Fibroblast of the aortic adventitia (primary cell): ENCODE measurements around the gene PBX1. TPM values are rescaled to one million over a fixed set of nuclear protein-coding genes. Genes with fewer than 3 reads are reported as not detected.
A peak's percentile ranks its signal among the peaks of the same experiment; 100 is the strongest.

Experiments used
- DNase-seq: peaks from one replicate; pipeline ENCODE4 v3.0.0-alpha.2; 2010; ENCODE audit warnings: low read depth
- H3K4me3 ChIP-seq: 2 replicates; pipeline ENCODE4 v1.5.1; 2011; ENCODE audit warnings: low read depth, mild to moderate bottlenecking, control low read depth, low read length, moderate library complexity
- total RNA-seq: library from RNA; depleted of rRNA; stranded (reverse); fragments of >200 nt; gene quantifications from 2 replicates; pipeline ENCODE4 v1.2.3, GENCODE V29; 2012; ENCODE audit warnings: low replicate concordance
- TF ChIP-seq, protein P1 (sequence below): IDR thresholded peaks from 2 replicates; pipeline ENCODE4 v1.5.1; 2011; ENCODE audit warnings: mild to moderate bottlenecking, low read length, control low read depth, inconsistent platforms; ENCODE audit not compliant: insufficient read depth

The PBX1 gene
- total RNA-seq, 1 donor: 95.6 TPM

DNA sequence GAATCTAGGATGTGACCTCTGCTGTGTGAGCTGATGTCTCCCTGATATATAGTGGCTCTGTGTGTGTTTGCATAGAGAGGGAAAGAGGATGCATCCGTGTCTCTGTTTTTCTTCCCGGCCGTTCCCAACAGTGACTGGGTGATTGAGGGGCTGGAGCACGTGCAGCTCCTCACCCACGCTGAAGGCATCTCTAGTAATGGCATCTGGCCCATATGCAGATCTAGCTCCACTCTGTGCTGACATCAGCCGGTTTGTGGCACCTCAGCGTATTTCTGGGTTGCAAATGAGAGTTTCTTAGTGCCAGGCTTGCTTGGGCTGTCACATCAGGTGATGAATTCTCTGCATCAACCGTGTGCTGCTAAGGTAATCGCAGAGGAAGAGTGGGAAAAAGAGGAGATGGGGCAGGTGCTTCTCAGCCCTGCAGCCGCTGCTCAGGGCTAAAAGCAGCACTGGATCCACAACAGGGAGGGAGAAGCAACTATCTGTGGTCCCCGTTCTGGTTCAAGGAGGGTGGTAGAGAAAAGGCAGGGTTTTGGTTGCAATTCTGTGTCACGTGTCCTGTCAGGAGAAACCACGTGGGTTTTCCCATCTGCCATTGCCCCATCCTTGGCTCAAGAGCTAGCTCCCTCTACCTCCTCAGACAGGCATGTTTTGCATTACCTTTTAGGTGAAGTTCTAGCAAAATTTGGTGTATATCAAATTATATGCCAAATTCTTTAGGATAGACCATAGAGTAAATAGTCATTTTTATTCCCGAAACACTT lies 282.9 kb downstream of the PBX1 start:
- DNase-seq: no peak
- TF ChIP-seq, protein P1, sequence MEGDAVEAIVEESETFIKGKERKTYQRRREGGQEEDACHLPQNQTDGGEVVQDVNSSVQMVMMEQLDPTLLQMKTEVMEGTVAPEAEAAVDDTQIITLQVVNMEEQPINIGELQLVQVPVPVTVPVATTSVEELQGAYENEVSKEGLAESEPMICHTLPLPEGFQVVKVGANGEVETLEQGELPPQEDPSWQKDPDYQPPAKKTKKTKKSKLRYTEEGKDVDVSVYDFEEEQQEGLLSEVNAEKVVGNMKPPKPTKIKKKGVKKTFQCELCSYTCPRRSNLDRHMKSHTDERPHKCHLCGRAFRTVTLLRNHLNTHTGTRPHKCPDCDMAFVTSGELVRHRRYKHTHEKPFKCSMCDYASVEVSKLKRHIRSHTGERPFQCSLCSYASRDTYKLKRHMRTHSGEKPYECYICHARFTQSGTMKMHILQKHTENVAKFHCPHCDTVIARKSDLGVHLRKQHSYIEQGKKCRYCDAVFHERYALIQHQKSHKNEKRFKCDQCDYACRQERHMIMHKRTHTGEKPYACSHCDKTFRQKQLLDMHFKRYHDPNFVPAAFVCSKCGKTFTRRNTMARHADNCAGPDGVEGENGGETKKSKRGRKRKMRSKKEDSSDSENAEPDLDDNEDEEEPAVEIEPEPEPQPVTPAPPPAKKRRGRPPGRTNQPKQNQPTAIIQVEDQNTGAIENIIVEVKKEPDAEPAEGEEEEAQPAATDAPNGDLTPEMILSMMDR: no peak
- no peak overlapping the region for H3K4me3 ChIP-seq

DNA sequence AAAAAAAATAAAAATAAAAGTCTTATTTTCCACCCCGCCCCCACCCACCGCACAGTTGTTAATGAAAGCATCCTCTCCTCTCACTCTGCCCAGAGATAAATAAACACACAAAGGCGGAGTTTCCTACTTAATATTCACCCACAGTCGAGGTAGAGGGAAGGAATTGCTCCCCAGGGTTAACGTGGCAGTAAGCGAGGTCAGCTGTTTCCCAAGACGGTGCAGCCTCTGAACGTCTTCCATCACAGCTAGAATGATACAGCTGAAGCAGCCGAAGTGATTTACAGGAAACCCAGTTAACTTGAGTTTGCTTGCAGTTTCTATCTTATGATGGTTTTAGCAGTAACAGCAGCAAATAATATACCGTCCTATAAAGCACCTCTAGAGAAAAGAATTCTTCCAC lies 283.9 kb downstream of the PBX1 start:
- TF ChIP-seq, protein P1: no peak
- peak; percentile 10 for DNase-seq
- H3K4me3 ChIP-seq: no peak overlapping the region

DNA sequence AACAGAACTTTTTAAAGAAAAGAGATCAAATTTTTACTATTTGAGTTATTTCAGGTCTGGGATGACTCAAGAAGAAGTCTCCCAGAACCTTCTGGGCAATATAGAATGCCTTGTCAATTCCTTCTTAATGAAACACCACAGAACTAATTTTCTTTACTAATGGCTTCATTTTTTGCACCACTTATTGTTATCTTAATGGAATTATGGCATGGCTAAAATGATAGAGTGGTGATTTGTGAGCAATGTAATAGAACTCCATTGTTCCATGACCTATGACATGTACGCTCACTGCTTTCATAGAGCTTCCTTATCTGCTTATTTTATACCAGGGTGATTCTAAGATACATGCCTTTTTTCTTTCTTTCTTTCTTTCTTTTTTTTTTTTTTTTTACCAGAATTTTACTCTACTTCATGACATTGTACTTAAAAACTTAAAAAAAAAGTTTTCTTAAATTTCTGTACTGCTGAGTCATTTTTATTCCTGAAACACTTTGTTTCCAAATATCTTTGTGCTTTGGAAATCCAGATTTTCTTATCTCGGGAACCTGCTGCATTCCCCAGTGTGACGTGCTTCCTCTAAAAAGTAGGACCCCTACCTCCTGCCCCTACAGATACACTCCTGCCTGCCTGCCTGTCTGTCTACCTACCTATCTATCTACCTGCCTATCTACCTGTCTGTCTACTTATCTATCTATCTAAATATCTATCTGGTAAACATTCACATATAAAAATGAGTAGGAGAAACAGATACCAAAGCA lies 284.9 kb downstream of the PBX1 start:
- TF ChIP-seq, protein P1: no peak
- peak; percentile 71 for DNase-seq
- H3K4me3 ChIP-seq: no peak overlapping the region

DNA sequence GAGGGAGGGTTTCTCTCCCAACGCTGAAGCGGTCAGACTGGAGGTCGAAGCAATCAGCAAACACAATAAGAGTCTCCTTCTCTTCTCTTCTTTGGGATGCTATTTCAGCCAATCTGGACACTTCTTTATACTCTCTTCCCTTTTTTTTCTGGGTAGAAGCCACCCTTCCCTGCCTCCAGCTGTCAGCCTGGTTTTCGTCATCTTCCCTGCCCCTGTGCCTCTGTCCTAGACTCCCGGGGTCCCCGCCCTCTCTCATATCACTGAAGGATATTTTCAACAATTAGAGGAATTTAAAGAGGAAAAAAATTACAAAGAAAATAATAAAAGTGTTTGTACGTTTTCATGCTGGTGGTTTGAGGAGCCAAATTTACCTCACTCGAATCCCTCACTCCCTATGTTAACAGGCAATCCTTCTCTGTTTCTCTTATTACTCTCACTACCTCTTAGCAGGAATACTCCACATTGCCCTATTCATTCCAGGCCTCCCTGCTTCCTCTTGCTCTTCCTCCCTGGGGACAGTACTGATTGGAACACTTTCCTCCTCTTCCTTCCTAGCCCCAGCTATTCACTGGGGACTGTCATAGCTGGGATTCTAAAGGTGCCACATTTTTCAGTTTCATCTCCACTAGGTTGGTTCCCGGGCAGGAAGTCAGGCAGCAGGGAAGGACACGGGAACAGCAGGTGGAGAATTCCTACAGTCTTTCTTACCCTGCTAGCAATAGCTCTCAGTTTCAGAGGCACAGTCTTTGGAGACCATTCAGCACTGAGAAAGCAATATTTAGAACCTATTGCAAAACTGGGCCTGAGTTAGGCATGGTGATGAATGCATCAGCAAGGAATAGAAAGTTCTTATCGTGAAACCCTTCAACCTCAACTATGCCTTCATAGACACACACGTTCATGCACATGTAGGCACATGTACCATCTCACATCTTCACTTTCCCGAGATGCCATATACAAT lies 288.0 kb downstream of the PBX1 start:
- no peak overlapping the region for H3K4me3 ChIP-seq
- TF ChIP-seq, protein P1: no peak
- no peak for DNase-seq

DNA sequence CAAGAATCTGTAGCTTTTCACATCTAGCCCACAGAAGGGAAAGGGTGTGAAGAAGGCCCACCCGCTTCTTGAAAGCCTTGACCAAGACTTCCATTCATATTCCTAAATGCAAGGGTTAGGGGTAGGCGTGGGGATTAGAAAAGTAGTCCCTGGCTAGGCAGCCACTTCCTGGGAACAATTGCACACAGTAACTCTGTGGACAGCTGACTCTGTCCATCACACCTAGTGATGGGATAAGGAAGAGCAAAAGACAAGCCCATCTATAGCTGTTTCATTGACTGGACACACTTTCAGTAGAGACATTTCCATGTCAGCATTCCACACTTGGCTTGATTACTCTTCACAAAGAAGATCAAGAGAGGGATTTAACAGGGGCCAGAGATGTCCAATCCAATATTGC lies 294.2 kb downstream of the PBX1 start:
- no peak for DNase-seq
- TF ChIP-seq, protein P1: no peak
- H3K4me3 ChIP-seq: no peak overlapping the region

DNA sequence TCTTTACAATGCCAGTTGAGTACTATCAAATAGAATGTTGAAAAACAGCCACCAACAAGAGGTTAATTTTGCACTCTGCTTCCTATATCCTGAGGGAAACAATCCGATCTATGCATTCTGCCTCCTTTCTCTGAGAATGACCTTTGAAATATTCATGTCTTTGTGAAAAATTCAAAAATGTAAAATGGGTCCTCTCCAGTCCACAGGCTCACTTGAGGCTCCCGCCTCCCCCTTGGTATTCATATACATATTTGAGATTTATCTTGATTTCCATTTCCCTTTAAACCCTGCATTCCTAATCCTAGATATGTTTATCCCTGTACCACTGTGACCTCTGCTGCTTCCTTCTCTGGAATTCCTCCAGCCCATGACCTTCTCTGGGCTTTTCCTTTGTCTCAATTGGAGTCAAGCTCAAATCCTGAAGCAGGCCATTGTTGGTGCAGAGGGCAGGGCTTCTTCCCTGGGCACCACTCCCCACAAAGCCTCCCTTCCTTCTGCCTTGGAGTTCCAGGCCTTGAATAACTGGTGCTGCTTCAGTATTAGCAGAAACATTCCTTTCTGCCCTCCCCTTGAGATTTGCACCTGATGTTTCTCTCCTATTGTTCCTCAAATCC lies 296.8 kb downstream of the PBX1 start:
- DNase-seq: no peak
- TF ChIP-seq, protein P1: no peak
- no peak overlapping the region for H3K4me3 ChIP-seq
